GM19372 (cell line): ENCODE measurements around the gene IER3.
"Not testable (repeated sequence)": the region's sequence is repeated elsewhere in the genome, so short reads cannot be mapped to it uniquely, and the experiment has no call there.

Experiments used
- ATAC-seq: cut with Tn5 transposase; IDR thresholded peaks from one replicate; pipeline ENCODE4 v1.9.1; 2021; ENCODE audit warnings: mild to moderate bottlenecking, low read depth, moderate library complexity; ENCODE audit not compliant: unreplicated experiment

Gene IER3

GRCh38 chr6:30725713-30726505 lies 18.4 kb downstream of the IER3 start:
- ATAC-seq: no peak

- ATAC-seq: no peak
Measured at GRCh38 chr6:30724906-30725667, 19.3 kb downstream of the IER3 start.

GRCh38 chr6:30723843-30724741 lies 20.3 kb downstream of the IER3 start:
- not testable (repeated sequence) for ATAC-seq

GRCh38 chr6:30723159-30723842 lies 21.0 kb downstream of the IER3 start:
- ATAC-seq: not testable (repeated sequence)

- no peak for ATAC-seq
Measured at GRCh38 chr6:30722280-30723112, 21.9 kb downstream of the IER3 start.

GRCh38 chr6:30722025-30722279 lies 22.4 kb downstream of the IER3 start:
- not testable (repeated sequence) for ATAC-seq

- ATAC-seq: peak; percentile 33
Measured at GRCh38 chr6:30721198-30722024, 22.9 kb downstream of the IER3 start.

GRCh38 chr6:30720738-30721197 lies 23.6 kb downstream of the IER3 start:
- no peak for ATAC-seq

GRCh38 chr6:30719791-30720737 lies 24.3 kb downstream of the IER3 start, which contains the start of gene TUBB:
Gene TUBB, plus strand, starts transcription at chr6:30720352. Its CDS starts 155 bp downstream, at chr6:30720507.
- peak; percentile 30 for ATAC-seq

- ATAC-seq: no peak
Measured at GRCh38 chr6:30719356-30719755, 25.0 kb downstream of the IER3 start.

- not testable (repeated sequence) for ATAC-seq
Measured at GRCh38 chr6:30717845-30718720, 26.3 kb downstream of the IER3 start.

- peak; percentile 68 for ATAC-seq
Measured at GRCh38 chr6:30717129-30717844, 27.1 kb downstream of the IER3 start, which contains the start of gene MDC1. Gene MDC1, minus strand, starts transcription at chr6:30717281. Its CDS starts 2,106 bp downstream, at chr6:30715175.

- ATAC-seq: no peak
Measured at GRCh38 chr6:30716879-30717128, 27.5 kb downstream of the IER3 start.

- no peak for ATAC-seq
Measured at GRCh38 chr6:30714263-30714662, 30.1 kb downstream of the IER3 start.

GRCh38 chr6:30712441-30712945 lies 31.9 kb downstream of the IER3 start:
- ATAC-seq: no peak
